SHP77 treated with DMSO at 0.1 percent for 48 hours (cell line): Measurements from ENCODE around the gene PPP1R18.
"Not testable (repeated sequence)": the region's sequence is repeated elsewhere in the genome, so short reads cannot be mapped to it uniquely, and the experiment has no call there.

ENCODE experiments used
- DNase-seq: peaks from one replicate; lab custom pipeline; 2025; lab: John Stamatoyannopoulos, UW

The PPP1R18 gene

DNA sequence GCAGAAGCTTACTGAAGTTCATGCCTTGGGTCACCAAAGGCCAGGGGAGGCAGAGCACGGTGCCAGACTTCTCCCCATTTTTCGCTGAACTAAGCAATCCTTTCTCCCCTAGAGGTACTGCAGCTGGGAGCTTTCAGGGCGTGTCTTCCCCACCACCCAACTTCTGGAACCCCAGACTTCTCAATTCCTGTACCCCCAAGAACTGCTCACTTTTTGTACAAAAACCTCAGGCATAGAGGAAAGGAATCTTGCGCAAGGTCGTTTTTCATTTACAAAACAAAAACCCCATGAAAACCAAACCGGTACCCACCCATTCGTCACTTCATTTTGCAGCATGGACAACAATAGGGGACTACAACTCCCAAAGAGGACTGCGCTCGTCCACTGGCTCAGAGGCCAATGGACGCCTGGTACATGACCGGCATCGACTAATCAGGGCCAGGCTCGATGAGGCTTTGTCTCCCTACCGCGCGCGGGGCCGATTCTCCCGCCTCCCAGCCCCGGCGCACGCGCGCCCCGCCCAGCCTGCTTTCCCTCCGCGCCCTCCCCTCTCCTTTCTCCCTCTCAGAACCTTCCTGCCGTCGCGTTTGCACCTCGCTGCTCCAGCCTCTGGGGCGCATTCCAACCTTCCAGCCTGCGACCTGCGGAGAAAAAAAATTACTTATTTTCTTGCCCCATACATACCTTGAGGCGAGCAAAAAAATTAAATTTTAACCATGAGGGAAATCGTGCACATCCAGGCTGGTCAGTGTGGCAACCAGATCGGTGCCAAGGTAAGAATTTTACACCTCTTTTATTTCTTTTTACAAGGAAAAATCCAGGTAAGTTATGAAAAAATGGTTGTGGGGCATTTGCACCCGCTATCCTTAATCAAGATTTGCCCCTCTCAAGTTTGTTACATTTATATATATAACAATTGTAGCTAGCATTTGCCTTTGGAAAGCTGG, 33.6 kb upstream of the PPP1R18 start, which contains the start of gene TUBB:
Gene TUBB (plus strand): TSS at position 562 of the 947 bp plus-strand sequence. CDS start 155 bp downstream, at position 717.
- DNase-seq, result peak; percentile 96

DNA sequence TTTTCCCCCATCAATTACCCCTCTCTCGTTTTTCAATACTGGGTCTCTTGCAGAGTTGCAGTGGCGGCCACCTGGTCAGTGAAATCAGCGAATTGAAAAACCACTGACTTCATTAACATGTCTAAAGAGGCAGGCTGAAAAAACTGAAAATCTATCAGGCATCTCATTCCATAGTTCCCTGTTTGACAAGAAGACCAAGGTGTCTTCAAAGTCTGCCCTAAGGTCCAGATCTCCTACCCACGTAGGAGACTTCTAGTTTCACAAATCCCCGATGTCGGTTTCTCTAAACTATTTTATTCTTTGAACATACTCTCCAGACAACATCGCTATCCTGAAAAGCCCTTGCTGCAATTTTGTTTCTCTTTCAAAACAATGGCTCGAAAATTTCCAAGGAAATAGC, 32.9 kb upstream of the PPP1R18 start:
- DNase-seq, result no peak

DNA sequence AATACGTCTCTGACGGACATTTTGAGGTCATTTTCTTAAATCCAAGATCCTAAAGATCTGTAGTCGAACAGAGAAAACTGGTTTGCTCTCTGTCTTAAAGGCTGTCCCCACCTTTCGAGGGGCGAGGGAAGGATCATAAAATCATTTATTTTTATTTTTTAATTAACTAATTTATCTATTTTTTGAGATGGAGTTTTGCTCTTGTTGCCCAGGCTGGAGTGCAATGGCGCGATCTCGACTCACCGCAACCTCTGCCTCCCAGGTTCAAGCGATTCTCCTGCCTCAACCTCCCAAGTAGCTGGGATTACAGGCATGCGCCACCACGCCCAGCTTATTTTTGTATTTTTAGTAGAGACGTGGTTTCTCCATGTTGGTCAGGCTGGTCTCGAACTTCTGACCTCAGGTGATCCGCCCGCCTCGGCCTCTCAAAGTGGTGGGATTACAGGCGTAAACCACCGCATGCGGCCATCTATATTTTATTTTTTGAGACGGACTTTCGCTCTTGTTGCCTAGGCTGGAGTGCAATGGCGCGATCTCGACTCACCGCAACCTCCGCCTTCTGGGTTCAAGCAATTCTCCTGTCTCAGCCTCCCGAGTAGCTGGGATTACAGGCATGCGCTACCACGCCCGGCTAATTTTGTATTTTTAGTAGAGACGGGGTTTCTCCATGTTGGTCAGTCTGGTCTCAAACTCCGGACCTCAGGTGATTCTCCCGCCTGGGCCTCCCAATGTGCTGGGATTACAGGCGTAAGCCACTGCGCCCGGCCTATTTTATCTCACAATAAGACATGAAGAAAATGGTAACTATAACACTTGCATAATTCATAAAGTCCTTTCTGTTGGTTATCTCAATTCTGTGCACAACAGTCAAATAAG, 31.6 kb upstream of the PPP1R18 start:
- DNase-seq, result not testable (repeated sequence)

DNA sequence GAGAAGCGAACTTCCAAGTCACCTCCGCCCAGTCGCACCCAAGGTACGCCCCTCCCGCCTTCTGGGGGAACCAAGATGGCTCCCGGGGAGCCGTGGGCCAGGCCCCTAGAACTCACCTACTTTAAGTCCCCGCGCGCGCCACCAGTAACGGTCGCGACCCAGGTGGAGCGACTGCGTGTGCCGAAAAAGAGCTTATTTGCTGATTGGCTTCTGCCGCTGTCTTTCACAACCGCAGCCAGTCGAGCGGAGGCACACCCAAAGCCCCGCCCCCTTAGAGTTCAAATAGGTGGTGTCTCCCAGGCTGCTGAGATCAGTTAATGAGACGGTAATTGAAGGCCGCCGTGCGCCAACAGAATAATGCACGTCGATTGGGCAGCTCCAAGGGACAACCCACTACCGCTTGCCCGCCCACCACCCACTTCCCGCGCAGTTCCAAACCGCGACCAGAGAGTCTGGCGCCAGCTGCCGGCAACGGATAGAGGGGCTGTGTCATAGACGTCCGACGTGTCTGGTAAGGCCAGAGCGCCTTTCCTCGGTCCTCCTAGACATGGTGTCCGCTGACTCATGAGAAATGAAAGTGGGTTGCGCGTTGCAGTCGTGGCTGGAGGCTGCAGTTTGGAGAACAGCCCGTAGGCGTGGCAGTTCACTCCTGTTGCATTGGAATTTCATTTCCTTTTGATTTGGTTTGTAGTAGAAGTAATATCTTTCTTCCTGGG, 30.8 kb upstream of the PPP1R18 start, which contains the start of gene MDC1:
Gene MDC1 (minus strand): TSS at position 153 of the 716 bp plus-strand sequence. CDS start 2,106 bp downstream, outside the sequence.
- peak; percentile 99 for DNase-seq

DNA sequence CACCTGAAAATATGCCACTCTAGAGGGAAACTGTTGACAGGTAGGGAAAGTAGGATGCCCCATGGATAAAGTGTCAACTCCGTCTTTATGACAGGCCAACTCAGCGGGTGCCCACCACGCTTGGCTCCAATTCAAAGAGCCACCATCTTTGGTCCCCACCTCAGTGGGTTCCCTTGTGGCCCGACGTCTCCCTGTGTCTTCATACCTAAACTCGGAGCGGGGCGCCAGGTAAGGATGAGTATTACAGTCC, 30.4 kb upstream of the PPP1R18 start:
- no peak for DNase-seq

DNA sequence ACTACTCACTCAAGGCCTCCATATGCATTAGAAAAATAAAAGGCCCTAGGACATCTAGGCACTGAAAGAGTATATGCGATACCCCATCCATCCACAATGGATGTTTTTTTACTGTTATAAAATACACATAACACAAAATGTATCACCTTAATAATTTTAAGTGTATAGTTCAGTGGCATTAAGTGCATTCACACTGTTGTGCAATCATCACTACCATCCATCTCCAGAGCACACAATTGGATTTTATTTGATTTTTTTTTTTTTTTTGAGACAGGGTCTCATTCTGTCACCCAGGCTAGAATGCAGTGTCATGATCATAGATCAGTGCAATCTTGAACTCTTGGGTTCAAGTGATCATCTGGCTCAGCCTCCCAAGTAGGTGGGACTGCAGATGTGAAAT, 27.8 kb upstream of the PPP1R18 start:
- no peak for DNase-seq

DNA sequence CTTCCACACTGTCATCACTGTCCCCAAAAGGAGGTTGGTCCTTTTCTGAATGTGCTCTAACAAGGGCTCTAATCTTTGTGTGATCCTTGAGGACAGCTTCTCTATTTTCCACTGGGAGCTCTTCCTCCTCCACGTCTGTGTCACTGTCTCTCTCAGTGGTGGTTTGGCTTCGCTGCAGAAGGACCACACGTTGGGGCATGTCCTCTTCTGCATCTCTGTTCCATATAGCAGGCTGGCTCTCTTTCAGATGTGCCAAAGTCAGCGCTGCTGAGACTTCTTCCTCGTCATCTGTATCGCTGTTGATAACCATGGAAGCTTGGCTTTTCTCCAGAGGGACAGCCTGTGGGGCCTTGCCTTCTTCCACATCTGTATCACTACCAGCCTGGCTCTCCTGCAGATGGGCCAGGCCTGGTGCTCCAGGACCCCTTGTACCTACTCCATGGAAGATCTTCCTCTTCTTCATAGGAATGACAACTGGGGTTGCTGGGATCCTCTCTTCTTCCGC, 26.0 kb upstream of the PPP1R18 start:
- no peak for DNase-seq

DNA sequence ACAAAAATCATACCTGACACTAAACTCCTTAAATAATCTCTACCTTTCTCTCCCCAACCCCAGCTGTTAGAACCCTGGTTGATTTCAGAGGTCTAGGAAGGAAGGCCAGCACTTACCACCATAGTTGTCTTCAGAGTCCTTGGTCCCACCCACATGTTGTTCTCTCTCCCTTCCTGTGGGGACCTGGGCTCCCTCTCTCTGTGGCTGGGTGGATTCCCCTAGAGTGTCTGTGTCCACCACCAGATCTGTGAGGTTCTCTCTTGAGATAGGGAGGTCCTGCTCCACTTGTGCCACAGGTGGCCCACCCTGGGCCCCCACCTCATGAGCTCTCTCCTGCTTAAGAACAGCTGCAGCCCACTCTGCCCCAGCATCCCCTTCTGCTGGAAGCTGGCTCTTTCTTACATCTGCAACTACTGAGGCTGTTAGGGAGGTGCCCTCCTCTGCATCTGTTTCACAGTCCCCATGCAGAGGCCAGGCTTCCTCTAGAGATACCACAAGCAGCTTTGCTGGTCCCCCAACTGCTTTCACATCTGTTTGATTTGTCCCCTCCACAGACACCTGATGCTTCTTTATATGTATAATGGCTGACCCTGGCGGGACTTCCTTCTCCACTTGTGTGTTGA, 25.4 kb upstream of the PPP1R18 start:
- DNase-seq, result no peak

DNA sequence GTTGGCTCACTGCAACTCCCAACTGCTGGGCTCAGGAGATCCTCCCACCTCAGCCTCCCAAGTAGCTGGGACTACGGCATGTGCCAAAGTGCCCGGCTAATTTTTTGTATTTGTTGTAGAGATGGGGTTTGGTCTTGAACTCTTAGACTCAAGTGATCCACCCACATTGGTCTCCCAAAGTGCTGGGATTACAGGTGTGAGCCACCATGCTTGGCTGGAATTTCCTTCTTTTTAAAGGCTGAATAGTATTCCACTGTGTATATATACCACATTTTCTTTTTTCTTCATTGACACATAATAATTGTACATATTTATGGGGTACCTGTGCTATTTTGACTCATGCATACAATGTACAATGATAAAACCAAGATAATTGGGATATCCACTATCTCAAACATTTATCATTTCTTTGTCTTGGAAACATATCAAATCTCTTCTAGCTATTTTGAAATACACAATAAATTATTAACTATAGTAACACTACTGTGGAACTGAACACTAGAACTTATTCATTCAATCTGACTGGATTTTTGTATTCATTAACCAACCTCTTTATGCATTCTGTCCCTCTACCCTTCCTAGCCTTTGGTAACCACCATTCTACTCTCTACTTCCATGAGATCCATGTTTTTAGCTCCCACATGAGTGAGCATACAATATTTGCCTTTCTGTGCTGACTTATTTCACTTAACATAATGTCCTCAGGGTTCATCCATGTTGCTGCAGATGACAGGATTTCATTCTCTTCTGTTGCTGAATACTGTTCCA, 22.8 kb upstream of the PPP1R18 start:
- DNase-seq, result no peak

DNA sequence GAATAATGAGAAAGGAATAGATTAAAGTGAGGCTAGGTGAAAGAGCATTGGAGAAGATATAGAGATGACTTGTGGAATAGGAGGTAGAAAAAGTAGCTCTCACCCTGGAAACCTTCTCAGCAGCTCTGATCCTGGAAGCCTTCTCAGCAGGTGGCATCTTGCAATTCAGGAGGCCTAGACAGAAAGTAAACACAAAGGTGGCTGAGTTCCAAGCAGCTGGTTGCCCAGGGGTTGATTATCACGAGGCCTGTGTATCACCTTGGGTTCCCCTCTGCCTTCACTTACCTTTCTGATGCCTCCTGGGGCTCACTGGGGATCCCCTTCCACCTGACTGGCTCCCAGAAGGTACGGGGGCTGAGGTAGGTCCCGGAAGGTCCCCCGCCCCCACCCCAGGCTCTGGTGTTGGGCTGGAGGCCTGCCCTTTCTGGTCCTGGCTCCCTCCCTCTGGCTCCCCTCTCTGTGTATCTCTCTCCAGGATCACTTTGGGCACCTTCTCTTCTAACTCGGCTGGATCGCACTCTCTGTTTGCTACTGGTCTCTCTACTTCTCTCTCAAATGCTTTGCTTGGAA, 20.9 kb upstream of the PPP1R18 start:
- DNase-seq, result peak; percentile 69

DNA sequence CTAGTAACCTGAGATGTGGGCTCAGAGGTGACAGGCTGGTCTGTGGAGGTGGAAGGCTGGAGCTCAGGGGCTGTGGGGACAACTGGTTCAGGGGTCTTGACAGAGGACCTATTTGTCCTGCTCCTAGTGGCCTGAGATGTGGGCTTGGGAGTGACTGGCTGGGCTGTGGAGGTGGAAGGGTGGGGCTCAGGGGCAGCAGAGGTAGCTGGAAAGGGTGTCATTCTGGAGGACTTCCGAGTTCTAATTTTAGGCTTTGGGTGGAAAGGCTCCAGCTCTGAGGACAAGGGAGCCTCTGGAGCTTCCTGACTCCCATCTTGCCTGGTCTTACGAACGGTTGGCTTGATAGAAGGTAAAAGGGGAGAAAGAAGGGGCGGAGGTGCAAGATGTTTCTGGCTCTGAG, 19.2 kb upstream of the PPP1R18 start:
- no peak for DNase-seq

DNA sequence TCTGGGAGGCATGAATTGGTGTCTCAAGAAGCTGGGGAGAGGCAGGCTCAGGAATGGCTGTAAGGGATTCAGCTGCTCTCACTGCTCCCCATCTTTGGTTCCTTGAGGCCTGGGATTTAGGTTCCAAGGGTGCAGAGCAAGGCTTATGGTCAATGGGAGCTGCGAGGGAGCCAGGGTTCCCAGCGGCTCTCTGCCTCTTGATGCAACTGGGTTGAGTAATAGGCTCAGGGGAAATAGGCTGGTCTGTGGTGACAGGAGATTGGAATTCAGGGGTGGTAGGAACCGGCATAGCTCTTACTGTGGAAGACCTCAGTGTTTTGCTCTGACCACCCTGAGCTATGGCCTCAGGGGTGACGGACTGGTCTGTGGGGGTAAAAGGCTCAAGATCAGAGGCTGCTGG, 17.4 kb upstream of the PPP1R18 start:
- no peak for DNase-seq

DNA sequence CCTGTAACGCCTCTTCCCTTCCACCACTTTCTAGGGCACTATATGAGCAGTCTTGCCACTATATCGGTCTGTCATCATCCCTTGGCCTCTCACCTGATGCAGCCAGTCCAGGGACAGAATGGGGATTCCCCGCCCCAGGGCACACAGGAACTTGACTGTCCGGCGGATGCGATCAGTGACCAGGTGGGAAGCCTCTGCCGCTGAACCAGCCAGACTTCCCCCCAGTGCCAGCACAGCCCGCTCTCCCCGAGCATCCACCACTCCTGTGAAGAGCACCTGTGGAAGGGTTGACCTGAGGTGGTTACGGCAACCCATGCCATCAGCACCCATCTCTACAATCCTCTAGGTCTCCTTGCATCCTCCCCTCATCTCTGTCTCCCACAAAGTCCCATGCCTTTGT, 16.6 kb upstream of the PPP1R18 start:
- no peak for DNase-seq

DNA sequence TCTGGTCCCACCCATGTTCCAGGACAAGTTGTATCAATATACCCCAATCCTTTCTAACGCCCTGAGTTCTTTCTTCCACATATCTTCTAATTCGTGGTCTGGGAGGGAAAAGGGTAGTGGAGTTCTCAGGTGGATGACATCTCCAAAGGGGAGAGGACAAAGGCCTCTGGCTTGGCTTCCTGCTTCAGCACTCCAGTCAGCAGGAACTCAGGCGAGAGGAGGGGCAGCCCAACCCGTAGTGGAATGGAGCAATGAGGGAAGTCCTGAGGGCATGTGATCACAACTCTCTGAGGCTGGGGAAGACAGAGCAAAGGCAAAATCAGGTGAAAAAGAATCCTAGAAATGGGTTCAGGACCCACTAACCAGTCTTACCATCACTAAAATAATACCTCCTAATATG, 13.9 kb upstream of the PPP1R18 start:
- no peak for DNase-seq

DNA sequence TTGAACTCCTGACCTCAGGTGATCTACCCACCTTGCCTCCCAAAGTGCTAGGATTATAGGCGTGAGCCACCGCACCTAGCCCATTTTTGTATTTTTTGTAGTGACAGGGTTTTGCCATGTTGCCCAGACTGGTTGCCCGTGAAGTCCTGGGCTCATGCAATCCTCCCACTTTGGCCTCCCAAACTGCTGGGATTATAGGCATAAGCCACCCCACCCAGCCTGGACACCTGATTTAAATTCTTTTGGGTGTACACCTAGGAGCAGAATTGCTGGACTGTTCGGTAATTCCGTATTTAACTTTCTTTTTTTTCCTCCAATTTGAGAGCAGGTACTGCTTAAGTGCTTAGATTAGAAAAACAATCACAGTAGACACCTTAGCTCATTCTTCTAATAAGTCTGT, 10.0 kb upstream of the PPP1R18 start:
- no peak for DNase-seq

DNA sequence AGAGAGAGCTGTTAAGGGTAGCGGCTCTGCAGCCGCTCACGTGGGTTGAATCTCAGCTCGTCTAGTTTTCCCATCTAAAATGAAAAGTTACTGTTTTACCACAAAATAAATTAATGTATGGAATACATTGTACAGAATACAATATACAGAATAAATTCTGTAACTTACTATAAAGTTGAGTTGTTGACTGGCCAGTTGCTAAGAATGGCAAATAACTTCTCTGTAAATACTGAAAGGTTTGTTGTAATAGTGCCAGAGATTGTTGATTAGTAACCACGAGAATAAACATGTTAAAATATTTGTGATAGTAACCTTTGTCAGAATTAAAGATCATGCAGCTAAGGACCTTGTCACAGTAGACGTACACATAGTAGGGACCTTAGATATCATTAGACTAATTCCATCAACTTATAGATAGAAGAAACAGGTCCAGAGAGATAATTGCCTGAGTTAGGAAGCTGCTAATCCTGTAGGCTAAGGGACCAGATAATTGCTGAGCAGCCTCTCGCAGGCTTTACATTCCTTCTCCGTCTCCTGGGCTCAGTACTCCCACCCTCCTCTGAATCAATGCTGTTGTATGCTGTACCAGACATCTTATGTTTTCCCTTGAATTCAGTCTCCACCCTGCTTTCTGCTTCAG, 4.9 kb upstream of the PPP1R18 start:
- no peak for DNase-seq

DNA sequence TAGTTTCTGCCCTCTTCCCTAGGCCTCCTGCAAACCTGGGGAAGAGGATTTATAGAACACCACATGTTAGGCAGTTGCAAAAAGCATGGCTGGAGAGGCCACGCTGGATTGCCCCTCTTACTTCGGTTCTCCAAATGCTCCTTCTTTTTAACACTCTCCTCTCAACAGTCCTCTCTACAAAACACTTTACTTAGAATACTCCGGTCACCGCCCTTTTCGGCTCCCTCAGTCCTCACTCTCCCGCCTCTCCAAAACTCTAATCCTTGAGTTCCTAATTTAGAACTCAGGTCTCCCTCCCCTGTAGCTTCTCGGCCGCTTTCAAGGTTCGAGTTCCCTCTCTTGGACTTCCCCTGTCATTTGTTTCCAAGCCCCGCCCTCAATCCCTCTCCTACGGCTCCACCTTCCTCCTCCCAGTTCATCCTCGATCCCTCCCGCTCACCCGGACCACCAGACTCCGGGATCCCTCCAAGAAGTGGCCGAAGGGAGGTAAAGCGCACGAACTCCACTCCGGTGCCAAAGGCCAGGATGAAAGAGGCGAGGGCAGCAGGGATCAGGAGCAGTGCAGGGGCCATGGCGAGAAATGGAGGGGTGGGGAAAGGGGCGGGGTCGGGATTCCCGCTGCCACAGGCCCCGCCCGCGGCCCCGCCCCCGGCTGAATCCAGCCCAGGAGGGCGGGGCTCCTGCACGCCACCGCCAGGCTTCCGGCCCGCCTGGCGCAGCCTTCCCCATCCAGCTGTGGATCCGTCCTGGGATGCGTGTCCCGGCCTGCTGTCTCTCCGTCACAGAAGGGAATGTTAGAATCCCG, 4.2 kb upstream of the PPP1R18 start, which contains the start of gene NRM:
Gene NRM (minus strand): TSS at position 582 of the 805 bp plus-strand sequence. CDS start 10 bp downstream, at position 572.
- peak; percentile 88 for DNase-seq

DNA sequence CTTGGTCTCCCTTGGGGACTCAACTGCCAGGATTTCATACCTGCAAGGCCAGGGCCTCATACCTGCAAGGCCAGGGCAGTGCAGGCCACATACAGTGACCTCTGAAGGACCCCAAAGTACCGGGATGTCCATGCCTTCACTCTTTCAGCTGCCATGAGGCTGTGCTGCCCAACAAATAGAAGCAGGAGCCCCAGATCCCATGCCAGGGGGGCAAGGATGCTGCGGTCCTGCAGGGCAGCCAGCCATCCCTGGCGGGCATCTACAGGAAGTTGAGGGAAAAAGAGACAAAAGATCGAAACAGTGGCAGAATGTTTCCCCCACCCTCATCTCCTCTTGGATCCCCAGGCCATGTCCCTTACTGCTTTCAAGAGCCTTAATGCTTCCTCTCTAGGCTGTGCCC, 3.5 kb upstream of the PPP1R18 start:
- no peak for DNase-seq
